GM12878 (cell line): ENCODE results near the gene METTL1. TPM values are rescaled to one million over a fixed set of nuclear protein-coding genes. Genes with fewer than 3 reads are reported as not detected.
A peak's percentile ranks its signal among the peaks of the same experiment; 100 is the strongest.

Experiments
- MTA3 ChIP-seq: IDR thresholded peaks from 2 replicates; pipeline ENCODE4 v1.6.1; 2012; ENCODE audit warnings: low read length, inconsistent platforms, borderline replicate concordance
- SP1 ChIP-seq: IDR thresholded peaks from one replicate; pipeline ENCODE4 v1.6.1; 2011; ENCODE audit warnings: low read depth, low read length
- ZNF207 ChIP-seq: fragments of 450-650 bp; IDR thresholded peaks from 2 replicates; pipeline ENCODE4 v1.6.1; 2014; ENCODE audit warnings: antibody characterized with exemption, mild to moderate bottlenecking, borderline replicate concordance
- ZNF217 ChIP-seq: fragments of 450-650 bp; IDR thresholded peaks from 2 replicates; pipeline ENCODE4 v1.6.1; 2017; ENCODE audit warnings: antibody characterized with exemption, mild to moderate bottlenecking
- polyA plus RNA-seq, 11 experiments: library from polyadenylated mRNA; depleted of rRNA in 4 of 11; unstranded in 6 of 11; stranded (reverse) in 5 of 11; fragments of >200 nt; fragmentation: Nextera tagmentation in 4 of 11; fragmentation: Illumina TruSeq in 1 of 11; extraction: Ambion mirVana in 4 of 11; extraction: Trizol in 1 of 11; gene quantifications; 1 replicate in 1 of 11; 2 replicates in 10 of 11; pipeline versions ENCODE4 v1.2.1 to v1.2.3, GENCODE V29; 2011 to 2016; ENCODE audit warnings: inconsistent platforms in 2 of 11, missing spikeins in 2 of 11, low read depth in 1 of 11
- total RNA-seq, 4 experiments: library from RNA; depleted of rRNA in 3 of 4; stranded (reverse); fragments of >200 nt in 3 of 4; fragmentation: Illumina TruSeq in 1 of 4; extraction: Trizol in 1 of 4; gene quantifications; 2 replicates each; pipeline versions ENCODE4 v1.2.1 to v1.2.3, GENCODE V29; 2013 to 2021
- TF ChIP-seq, protein P1 (sequence below): fragments of 450-650 bp; conservative IDR thresholded peaks from 2 replicates; pipeline ENCODE4 v1.6.1; 2017; ENCODE audit warnings: mild to moderate bottlenecking, moderate library complexity
- TF ChIP-seq, protein P2 (sequence below): fragments of 450-650 bp; IDR thresholded peaks from 2 replicates; pipeline ENCODE4 v1.6.1; 2018; ENCODE audit warnings: mild to moderate bottlenecking, low read depth, moderate library complexity; ENCODE audit not compliant: partially characterized antibody
- TF ChIP-seq, protein P3 (sequence below): fragments of 450-650 bp; formaldehyde crosslinking; IDR thresholded peaks from 2 replicates; pipeline ENCODE4 v1.4.0; 2020; ENCODE audit warnings: mild to moderate bottlenecking, moderate library complexity
- TF ChIP-seq, protein P4 (sequence below): IDR thresholded peaks from 2 replicates; pipeline ENCODE4 v1.6.1; 2011; ENCODE audit warnings: borderline replicate concordance, low read depth, mild to moderate bottlenecking, moderate library complexity, mixed read lengths, low read length; ENCODE audit not compliant: insufficient read depth; ENCODE audit errors: extremely low read length
- TF ChIP-seq, protein P5 (sequence below): fragments of 450-650 bp; IDR thresholded peaks from 2 replicates; pipeline ENCODE4 v1.6.1; 2017; ENCODE audit warnings: mild to moderate bottlenecking, moderate library complexity
- TF ChIP-seq, protein P6 (sequence below): fragments of 450-650 bp; IDR thresholded peaks from 2 replicates; pipeline ENCODE4 v1.6.1; 2017; ENCODE audit warnings: mild to moderate bottlenecking, moderate library complexity

METTL1 gene
- total and polyA plus RNA-seq, 10 of the 15 experiments (the other 5 are each of a cell fraction or from before 2014, with no cell fraction given), result 11.3 to 44.3 (median 30.6) TPM

DNA sequence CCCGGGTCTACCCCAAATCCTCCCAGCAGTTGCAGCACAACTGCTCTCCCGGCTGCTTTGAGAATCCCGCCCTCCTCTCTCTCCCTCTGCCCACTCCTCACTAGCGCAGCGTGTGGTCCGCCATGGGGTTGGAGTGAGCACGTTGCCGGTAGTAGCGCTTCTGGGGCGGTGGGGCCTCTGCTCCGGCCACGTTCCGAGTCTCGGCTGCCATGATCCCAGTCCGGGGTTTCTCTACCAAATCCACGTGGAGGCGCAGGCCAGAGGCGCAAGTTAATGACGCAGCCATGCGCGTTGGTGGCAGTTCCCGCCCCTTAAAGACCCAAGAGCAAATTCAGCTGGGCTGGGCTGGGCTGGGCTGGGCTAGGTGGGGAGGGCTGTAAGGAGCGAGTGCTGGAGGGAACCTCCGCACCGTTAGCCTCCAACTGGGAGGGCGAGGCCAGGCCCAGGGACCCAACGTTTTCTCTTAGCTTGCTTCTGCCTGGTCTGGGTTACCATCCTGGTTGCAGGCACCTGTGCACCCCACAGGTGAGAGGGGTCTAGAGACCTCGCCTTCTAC lies at the start of gene METTL1 (continued):
- TF ChIP-seq, protein P1, sequence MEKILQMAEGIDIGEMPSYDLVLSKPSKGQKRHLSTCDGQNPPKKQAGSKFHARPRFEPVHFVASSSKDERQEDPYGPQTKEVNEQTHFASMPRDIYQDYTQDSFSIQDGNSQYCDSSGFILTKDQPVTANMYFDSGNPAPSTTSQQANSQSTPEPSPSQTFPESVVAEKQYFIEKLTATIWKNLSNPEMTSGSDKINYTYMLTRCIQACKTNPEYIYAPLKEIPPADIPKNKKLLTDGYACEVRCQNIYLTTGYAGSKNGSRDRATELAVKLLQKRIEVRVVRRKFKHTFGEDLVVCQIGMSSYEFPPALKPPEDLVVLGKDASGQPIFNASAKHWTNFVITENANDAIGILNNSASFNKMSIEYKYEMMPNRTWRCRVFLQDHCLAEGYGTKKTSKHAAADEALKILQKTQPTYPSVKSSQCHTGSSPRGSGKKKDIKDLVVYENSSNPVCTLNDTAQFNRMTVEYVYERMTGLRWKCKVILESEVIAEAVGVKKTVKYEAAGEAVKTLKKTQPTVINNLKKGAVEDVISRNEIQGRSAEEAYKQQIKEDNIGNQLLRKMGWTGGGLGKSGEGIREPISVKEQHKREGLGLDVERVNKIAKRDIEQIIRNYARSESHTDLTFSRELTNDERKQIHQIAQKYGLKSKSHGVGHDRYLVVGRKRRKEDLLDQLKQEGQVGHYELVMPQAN, result peak; percentile 99
- TF ChIP-seq ZNF217 (no peak), ZNF207 (peak; percentile 66), SP1 (peak; percentile 86), MTA3 (no peak; the same call in 1 of the 2 replicates)
- TF ChIP-seq, protein P2, sequence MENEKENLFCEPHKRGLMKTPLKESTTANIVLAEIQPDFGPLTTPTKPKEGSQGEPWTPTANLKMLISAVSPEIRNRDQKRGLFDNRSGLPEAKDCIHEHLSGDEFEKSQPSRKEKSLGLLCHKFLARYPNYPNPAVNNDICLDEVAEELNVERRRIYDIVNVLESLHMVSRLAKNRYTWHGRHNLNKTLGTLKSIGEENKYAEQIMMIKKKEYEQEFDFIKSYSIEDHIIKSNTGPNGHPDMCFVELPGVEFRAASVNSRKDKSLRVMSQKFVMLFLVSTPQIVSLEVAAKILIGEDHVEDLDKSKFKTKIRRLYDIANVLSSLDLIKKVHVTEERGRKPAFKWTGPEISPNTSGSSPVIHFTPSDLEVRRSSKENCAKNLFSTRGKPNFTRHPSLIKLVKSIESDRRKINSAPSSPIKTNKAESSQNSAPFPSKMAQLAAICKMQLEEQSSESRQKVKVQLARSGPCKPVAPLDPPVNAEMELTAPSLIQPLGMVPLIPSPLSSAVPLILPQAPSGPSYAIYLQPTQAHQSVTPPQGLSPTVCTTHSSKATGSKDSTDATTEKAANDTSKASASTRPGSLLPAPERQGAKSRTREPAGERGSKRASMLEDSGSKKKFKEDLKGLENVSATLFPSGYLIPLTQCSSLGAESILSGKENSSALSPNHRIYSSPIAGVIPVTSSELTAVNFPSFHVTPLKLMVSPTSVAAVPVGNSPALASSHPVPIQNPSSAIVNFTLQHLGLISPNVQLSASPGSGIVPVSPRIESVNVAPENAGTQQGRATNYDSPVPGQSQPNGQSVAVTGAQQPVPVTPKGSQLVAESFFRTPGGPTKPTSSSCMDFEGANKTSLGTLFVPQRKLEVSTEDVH, result peak; percentile 72
- TF ChIP-seq, protein P3, sequence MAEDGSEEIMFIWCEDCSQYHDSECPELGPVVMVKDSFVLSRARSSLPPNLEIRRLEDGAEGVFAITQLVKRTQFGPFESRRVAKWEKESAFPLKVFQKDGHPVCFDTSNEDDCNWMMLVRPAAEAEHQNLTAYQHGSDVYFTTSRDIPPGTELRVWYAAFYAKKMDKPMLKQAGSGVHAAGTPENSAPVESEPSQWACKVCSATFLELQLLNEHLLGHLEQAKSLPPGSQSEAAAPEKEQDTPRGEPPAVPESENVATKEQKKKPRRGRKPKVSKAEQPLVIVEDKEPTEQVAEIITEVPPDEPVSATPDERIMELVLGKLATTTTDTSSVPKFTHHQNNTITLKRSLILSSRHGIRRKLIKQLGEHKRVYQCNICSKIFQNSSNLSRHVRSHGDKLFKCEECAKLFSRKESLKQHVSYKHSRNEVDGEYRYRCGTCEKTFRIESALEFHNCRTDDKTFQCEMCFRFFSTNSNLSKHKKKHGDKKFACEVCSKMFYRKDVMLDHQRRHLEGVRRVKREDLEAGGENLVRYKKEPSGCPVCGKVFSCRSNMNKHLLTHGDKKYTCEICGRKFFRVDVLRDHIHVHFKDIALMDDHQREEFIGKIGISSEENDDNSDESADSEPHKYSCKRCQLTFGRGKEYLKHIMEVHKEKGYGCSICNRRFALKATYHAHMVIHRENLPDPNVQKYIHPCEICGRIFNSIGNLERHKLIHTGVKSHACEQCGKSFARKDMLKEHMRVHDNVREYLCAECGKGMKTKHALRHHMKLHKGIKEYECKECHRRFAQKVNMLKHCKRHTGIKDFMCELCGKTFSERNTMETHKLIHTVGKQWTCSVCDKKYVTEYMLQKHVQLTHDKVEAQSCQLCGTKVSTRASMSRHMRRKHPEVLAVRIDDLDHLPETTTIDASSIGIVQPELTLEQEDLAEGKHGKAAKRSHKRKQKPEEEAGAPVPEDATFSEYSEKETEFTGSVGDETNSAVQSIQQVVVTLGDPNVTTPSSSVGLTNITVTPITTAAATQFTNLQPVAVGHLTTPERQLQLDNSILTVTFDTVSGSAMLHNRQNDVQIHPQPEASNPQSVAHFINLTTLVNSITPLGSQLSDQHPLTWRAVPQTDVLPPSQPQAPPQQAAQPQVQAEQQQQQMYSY, result no peak
- TF ChIP-seq, protein P4, sequence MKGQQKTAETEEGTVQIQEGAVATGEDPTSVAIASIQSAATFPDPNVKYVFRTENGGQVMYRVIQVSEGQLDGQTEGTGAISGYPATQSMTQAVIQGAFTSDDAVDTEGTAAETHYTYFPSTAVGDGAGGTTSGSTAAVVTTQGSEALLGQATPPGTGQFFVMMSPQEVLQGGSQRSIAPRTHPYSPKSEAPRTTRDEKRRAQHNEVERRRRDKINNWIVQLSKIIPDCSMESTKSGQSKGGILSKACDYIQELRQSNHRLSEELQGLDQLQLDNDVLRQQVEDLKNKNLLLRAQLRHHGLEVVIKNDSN, result peak; percentile 57
- TF ChIP-seq, protein P5, sequence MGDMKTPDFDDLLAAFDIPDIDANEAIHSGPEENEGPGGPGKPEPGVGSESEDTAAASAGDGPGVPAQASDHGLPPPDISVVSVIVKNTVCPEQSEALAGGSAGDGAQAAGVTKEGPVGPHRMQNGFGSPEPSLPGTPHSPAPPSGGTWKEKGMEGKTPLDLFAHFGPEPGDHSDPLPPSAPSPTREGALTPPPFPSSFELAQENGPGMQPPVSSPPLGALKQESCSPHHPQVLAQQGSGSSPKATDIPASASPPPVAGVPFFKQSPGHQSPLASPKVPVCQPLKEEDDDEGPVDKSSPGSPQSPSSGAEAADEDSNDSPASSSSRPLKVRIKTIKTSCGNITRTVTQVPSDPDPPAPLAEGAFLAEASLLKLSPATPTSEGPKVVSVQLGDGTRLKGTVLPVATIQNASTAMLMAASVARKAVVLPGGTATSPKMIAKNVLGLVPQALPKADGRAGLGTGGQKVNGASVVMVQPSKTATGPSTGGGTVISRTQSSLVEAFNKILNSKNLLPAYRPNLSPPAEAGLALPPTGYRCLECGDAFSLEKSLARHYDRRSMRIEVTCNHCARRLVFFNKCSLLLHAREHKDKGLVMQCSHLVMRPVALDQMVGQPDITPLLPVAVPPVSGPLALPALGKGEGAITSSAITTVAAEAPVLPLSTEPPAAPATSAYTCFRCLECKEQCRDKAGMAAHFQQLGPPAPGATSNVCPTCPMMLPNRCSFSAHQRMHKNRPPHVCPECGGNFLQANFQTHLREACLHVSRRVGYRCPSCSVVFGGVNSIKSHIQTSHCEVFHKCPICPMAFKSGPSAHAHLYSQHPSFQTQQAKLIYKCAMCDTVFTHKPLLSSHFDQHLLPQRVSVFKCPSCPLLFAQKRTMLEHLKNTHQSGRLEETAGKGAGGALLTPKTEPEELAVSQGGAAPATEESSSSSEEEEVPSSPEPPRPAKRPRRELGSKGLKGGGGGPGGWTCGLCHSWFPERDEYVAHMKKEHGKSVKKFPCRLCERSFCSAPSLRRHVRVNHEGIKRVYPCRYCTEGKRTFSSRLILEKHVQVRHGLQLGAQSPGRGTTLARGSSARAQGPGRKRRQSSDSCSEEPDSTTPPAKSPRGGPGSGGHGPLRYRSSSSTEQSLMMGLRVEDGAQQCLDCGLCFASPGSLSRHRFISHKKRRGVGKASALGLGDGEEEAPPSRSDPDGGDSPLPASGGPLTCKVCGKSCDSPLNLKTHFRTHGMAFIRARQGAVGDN, result 0 out of 2 replicates have a peak, but pooled peaks have one; percentile 19
- TF ChIP-seq, protein P6, sequence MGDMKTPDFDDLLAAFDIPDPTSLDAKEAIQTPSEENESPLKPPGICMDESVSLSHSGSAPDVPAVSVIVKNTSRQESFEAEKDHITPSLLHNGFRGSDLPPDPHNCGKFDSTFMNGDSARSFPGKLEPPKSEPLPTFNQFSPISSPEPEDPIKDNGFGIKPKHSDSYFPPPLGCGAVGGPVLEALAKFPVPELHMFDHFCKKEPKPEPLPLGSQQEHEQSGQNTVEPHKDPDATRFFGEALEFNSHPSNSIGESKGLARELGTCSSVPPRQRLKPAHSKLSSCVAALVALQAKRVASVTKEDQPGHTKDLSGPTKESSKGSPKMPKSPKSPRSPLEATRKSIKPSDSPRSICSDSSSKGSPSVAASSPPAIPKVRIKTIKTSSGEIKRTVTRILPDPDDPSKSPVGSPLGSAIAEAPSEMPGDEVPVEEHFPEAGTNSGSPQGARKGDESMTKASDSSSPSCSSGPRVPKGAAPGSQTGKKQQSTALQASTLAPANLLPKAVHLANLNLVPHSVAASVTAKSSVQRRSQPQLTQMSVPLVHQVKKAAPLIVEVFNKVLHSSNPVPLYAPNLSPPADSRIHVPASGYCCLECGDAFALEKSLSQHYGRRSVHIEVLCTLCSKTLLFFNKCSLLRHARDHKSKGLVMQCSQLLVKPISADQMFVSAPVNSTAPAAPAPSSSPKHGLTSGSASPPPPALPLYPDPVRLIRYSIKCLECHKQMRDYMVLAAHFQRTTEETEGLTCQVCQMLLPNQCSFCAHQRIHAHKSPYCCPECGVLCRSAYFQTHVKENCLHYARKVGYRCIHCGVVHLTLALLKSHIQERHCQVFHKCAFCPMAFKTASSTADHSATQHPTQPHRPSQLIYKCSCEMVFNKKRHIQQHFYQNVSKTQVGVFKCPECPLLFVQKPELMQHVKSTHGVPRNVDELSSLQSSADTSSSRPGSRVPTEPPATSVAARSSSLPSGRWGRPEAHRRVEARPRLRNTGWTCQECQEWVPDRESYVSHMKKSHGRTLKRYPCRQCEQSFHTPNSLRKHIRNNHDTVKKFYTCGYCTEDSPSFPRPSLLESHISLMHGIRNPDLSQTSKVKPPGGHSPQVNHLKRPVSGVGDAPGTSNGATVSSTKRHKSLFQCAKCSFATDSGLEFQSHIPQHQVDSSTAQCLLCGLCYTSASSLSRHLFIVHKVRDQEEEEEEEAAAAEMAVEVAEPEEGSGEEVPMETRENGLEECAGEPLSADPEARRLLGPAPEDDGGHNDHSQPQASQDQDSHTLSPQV, result no peak
